Glomerular visceral epithelial cell (primary cell): ENCODE data around the gene GAB2.
"Not testable (repeated sequence)": the region's sequence is repeated elsewhere in the genome, so short reads cannot be mapped to it uniquely, and the experiment has no call there.

Experiments
- DNase-seq: peaks from one replicate; pipeline ENCODE4 v3.0.0-alpha.2; 2016; ENCODE audit errors: extremely low spot score

Gene GAB2

GRCh38 chr11:78365381-78365792 lies 52.2 kb downstream of the GAB2 start:
- peak; percentile 41 for DNase-seq

- no peak for DNase-seq
Measured at GRCh38 chr11:78364128-78364751, 53.4 kb downstream of the GAB2 start.

- no peak for DNase-seq
Measured at GRCh38 chr11:78363024-78363619, 54.5 kb downstream of the GAB2 start.

DNA sequence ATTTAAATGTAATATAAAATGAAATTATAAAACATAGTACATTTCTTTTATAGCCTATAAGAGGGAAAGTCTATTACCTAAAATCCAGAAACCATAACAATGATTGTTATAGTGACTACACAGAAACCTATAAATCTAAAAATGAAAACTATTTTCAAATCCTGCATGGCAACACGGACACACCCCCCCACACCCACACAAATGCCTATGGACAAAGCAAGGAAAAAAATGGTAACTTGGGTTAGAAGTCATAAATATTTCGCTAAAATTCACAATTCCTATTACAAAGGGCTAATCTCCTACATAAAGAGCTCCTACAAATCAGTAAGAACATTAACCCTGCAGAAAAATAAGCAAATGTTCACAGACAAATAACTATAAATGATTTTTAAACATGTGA lies 56.4 kb downstream of the GAB2 start:
- no peak for DNase-seq

GRCh38 chr11:78359921-78360320 lies 57.7 kb downstream of the GAB2 start:
- no peak for DNase-seq

DNA sequence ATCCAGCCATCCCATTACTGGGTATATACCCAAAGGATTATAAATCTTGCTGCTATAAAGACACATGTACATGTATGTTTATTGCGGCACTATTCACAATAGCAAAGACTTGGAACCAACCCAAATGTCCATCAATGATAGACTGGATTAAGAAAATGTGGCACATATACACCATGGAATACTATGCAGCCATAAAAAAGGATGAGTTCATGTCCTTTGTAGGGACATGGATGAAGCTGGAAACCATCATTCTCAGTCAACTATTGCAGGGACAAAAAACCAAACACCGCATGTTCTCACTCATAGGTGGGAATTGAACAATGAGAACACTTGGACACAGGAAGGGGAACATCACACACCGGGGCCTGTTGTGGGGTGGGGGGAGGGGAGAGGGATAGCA lies 59.7 kb downstream of the GAB2 start:
- DNase-seq, result not testable (repeated sequence)

- not testable (repeated sequence) for DNase-seq
Measured at GRCh38 chr11:78357425-78357824, 60.2 kb downstream of the GAB2 start.

DNA sequence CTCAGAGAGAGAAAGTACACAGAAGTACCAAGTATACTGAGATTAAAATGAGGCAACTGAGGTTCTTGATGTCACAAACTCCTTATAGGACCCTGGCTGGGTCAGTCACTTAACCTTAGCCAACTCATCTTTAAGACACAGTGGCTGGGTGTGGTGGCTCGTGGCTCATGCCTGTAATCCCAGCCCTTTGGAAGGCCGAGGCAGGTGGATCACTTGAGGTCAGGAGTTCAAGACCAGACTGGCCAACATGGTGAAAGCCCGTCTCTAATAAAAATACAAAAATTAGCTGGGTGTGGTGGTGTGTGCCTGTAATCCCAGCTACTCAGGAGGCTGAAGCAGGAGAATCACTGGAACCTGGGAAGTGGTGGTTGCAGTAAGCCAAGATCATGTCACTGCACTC lies 61.9 kb downstream of the GAB2 start:
- not testable (repeated sequence) for DNase-seq

DNA sequence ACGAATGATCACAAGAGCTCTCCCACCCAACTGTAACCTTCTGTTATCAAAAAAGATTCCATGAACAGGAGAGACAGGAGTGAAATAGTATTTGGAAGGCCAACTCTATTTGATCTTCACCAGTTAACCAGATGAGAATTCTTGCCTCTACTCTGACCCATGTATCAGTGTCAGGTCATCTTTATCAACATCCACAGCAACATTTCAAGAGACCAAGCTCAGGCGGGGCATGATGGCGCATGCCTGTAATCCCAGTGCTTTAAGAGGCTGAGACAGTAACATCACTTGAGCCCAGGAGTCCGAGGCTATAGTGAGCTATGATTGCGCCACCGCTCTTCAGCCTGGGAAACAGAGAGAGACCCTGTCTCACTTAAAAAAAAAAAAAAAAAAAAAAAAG lies 62.3 kb downstream of the GAB2 start:
- no peak for DNase-seq

DNA sequence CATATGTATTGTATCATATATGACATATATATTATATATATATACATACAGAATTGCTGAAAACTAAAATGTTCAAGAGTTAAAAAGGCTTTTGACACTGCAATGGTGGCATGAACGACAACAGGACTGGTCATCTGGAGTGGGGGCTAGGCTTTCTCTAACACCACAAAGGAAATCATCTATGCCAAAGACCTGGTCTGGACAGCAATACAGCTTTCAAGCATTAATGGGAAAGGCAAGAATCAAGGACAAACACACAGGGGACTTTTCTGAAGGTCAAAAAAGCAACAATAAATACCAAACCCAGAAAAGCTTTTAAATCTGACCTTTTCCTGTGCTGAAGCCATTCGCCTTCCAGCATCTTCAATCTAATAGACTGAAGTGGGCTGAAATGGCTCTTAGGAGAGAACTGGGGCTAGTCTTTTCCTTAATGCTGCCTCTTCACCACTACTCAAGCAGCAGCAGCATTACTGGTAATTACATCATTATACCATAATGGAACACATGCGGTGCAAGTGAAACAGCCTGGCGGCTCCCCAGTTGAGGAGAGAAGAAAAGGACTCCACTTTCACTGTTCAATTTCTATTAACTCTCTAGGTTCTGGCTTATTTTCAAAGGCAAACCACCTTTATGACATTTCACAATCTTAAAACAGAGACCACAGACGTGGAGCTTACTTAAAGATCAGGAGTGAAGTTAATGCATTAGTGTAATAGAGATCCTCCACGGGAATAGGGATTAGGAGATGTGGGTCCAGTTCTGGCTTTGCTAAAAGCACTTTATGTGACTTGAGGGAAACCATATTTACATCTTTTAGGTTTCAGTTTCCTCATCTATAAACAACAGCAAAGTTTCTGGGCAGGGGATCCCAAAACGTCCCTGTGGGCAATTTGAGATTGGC lies 63.0 kb downstream of the GAB2 start:
- no peak for DNase-seq

- DNase-seq, result no peak
Measured at GRCh38 chr11:78351979-78352841, 65.4 kb downstream of the GAB2 start.

DNA sequence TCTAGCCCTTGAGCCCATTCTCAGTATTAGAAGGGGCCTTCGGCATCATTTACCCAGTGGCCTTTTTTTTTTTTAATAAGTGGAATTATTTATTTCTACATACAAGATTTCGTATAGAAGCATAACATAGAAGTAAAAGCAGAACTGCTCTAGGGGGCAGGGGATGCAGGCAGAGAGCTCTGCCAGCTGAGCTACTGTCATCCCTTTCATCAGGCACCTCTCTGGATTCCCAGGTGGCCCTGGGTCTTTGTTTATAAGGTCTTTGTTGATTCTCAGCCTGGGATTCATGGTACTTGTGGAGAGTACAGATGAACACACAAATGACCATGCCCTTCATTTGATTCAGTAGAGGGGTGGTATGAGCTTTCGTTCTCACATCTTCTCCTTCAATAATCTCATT lies 66.4 kb downstream of the GAB2 start:
- no peak for DNase-seq

GRCh38 chr11:78350646-78351165 lies 66.9 kb downstream of the GAB2 start:
- peak; percentile 8 for DNase-seq

DNA sequence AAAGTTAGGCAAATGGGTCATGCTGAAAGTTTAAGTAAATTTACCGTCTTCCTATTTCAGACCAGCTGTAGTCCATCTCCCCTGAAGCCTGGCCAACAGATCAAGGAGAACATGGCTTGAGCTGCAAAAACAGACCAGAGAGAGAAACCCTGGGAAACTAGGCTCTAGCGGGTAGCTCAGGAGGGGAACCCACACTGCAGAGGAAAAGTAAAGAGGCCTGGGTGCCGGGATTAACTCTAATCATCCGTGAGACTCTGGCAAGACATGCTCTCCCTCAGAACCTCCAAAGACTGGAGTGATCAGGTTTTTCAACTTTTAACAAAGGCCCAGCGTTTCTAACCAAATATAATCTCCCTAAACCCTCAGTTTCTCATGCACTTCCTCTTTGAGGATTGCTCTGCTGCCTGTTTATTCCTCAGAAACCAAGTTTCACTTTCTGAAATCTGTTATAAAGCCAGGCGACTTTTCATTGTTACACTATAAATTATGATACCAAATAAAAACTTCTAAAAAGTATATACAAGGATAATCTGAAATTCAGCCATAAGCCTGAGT lies 67.5 kb downstream of the GAB2 start:
- DNase-seq, result no peak

DNA sequence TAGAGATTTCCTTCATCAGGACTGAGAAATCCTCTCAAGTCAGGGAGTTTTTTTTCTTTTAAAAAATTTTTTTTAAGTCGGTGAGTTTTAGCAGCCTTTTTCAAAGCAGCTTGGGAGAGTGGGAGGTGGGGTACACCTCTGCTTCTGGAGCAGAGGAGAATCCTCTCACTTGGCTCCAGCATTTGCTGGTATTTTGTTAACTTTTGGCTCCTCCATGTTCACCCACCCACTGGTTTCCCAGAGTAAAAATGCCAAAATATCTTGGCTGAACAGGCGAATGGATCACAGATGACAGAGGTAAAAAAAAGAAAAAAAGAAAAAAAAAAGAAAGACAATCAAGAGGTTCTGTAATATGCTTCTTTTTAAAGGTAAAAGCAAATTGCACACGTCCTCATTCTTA lies 68.0 kb downstream of the GAB2 start:
- no peak for DNase-seq

DNA sequence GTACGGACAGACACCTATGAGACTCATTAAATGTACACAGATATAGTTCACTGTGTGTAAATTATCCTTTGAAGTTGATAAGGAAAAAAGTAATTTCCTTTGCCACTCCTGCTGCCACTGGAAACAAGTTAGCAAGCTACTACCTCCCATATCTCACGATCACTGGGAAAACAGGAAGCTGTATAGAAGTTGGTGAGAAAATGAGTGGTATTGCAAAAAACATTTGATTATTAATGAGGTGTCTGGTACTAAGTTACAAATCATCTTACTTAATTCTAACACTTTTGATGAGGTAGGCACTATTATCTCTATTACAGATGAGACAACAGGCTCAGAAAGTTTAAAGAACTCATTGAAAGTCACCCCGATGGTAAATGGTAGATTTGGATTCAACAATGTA lies 68.5 kb downstream of the GAB2 start:
- no peak for DNase-seq

GRCh38 chr11:78347956-78348355 lies 69.7 kb downstream of the GAB2 start:
- DNase-seq, result no peak

DNA sequence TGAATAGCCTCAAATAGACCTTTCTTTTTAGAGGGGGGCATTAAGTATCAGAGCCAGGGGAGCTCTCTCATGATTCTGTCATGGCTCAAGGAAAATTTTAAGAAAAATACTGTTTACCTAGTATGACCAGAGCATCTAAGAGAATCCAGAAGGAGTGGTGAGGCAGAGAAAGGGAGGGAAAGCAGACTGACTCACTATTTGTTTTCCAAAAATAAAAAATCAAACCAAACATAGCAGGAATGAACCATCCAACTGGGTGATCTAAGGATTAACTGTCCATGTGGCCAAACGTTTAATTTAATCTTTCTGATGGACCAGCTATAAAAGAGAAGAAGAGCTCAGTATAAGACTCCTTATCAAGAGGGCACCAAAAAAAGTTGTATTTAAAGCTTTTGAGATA lies 70.8 kb downstream of the GAB2 start:
- DNase-seq, result no peak

- no peak for DNase-seq
Measured at GRCh38 chr11:78345450-78345849, 72.2 kb downstream of the GAB2 start.

DNA sequence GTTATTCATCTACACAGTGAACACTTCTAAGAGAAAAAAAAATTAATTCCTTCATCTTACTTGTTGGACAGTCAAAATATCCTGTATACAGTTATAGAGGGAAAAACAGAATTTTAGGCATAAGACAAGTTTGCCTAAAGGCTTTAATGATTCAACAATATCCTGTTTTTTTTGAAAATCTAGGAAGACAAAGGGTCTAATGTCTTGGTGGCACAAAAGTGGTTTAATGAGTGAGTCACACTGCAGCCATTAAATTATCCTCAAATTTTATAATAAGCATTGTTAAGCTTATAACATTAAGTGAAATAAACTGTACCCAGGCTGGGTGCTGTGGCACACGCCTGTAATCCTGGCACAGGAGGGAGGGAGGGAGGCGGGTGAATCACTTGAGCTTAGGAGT lies 72.9 kb downstream of the GAB2 start:
- DNase-seq, result no peak

DNA sequence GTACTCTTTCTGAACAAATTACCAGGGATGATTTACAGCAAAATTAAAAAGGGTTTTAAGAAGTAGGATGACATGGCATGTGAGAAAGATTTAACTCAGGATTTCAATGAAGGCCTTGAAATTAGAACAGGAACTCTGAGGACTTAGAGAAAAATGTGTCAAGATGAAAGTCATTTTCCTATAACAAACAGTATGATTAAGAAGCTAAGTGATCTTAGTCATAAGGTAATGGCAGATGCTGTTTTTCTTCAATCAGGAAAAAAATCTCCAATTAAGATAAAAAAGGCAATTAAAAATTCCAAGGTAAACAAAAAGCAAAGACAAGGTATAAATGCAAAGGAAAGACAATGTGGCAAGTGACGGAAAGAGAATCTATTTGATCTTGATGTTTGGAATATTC lies 73.5 kb downstream of the GAB2 start:
- DNase-seq, result no peak
